Measurements from ENCODE around the gene CDC14A.
"Not testable (repeated sequence)": the region's sequence is repeated elsewhere in the genome, so short reads cannot be mapped to it uniquely, and the experiment has no call there.

The CDC14A gene

DNA sequence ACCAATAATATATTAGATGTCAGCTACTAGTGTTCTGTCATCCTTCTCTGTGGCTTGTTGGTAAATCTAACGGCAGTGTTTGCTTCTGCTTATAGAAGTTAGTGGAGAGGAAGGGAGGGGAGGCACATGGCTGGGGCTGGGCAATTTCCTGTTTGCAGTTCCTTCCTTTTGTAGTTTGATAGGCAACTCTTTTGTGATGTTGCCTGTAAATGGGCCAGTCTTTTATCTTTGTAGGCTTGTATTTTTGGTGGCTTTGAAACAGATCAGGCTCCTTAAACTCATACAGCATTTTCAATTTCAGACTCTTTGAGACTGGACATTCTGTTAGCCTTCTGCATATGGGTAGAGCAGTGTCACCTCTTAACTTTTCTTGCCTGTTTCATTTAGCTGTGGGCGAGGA lies 48.1 kb downstream of the CDC14A start:
- no peaks in the 10 kb centered on the region for H3K9me3 ChIP-seq
- TF ChIP-seq, protein P1, sequence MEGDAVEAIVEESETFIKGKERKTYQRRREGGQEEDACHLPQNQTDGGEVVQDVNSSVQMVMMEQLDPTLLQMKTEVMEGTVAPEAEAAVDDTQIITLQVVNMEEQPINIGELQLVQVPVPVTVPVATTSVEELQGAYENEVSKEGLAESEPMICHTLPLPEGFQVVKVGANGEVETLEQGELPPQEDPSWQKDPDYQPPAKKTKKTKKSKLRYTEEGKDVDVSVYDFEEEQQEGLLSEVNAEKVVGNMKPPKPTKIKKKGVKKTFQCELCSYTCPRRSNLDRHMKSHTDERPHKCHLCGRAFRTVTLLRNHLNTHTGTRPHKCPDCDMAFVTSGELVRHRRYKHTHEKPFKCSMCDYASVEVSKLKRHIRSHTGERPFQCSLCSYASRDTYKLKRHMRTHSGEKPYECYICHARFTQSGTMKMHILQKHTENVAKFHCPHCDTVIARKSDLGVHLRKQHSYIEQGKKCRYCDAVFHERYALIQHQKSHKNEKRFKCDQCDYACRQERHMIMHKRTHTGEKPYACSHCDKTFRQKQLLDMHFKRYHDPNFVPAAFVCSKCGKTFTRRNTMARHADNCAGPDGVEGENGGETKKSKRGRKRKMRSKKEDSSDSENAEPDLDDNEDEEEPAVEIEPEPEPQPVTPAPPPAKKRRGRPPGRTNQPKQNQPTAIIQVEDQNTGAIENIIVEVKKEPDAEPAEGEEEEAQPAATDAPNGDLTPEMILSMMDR (IDR thresholded peaks at IDR 0.05; ENCODE audit: low read depth, low read length), result no peak
- H3K4me1 ChIP-seq, result no peaks in the 10 kb centered on the region
- H3K36me3 ChIP-seq, result no peaks in the 10 kb centered on the region; the same call in 1 of the 2 replicates
- H3K27me3 ChIP-seq, result no peaks in the 10 kb centered on the region
- H3K4me3 ChIP-seq (ENCODE audit: low read depth, low read length), result no peak overlapping the region
- DNase-seq, result no peak

DNA sequence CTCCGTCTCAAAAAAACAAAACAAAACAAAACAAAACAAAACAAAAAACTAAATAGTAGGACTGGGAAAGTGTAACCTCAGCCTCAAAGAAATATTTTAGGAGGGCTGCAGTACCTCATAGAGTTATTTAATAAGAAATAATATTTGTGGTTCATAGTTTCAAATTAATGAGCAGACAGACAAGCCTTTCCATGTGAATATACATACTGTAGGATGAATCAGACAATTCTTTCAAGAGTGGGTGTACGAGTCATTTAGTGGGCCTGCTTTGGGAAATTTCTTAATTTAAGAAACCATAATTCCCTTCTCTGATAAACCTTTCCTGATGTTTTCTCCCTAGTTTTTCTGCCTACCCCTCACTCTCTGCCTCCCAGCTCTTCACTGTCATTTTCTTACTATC lies 52.5 kb downstream of the CDC14A start:
- TF ChIP-seq, protein P1 (IDR thresholded peaks at IDR 0.05; ENCODE audit: low read depth, low read length), result no peak
- no peaks in the 10 kb centered on the region for H3K36me3 ChIP-seq
- H3K27me3 ChIP-seq, result no peaks in the 10 kb centered on the region
- no peak overlapping the region for H3K4me3 ChIP-seq (ENCODE audit: low read depth, low read length)
- H3K9me3 ChIP-seq, result no peaks in the 10 kb centered on the region
- DNase-seq, result no peak
- no peaks in the 10 kb centered on the region for H3K4me1 ChIP-seq

DNA sequence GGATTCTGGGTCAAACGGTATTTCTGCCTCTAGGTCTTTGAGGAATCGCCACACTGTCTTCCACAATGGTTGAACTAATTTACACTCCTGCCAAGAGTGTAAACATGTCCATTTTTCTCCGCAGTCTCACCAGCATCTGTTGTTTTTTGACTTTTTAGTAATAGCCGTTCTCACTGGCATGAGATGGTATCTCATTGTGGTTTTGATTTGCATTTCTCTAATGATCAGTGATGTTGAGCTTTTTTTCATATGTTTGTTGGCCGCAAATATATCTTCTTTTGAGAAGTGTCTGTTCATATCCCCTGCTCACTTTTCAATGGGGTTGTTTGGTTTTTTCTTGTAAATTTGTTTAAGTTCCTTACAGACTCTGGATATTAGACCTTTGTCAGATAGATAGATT lies 53.6 kb downstream of the CDC14A start:
- not testable (repeated sequence) for H3K27me3 ChIP-seq; H3K4me3 ChIP-seq (ENCODE audit: low read depth, low read length); H3K4me1 ChIP-seq; DNase-seq; H3K36me3 ChIP-seq; H3K9me3 ChIP-seq

DNA sequence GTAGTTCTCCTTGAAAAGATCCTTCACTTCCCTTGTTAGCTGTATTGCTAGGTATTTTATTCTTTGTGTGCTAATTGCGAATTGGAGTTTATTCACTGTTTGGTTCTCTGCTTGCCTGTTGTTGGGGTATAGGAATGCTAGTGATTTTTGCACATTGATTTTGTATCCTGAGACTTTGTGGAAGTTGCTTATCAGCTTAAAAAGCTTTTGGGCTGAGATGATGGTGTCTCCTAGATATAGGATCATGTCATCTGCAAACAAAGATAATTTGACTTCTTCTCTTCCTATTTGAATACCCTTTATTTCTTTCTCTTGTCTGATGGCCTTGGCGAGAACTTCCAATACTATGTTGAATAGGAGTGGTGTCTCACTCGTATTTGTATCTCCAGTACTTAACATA lies 55.1 kb downstream of the CDC14A start:
- not testable (repeated sequence) for H3K27me3 ChIP-seq; H3K36me3 ChIP-seq; H3K4me3 ChIP-seq (ENCODE audit: low read depth, low read length); H3K9me3 ChIP-seq; DNase-seq; H3K4me1 ChIP-seq

DNA sequence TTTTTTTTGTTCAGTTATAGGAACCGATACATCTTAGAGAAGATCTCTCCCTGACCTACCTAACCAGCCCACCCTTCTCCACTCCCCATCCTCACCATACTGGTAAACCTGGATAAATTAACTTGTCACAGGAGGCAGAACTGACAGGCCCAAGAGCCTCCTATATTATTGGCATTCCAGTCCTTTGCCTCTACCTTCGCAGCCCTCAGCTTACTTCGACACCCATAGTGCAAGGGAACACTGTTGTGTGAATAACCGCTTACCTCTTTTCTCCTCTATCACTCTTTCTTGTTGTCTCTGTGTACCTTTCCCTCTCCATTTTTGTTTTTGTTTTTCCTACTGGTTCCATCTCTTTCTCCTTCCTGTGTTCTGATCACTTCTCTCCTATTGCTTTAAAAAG lies 58.7 kb downstream of the CDC14A start:
- Histone ChIP-seq H3K4me1 (peaks cover 6% of the 10 kb centered on the region), H3K4me3 (ENCODE audit: low read depth, low read length) (no peak overlapping the region), H3K27me3 (no peaks in the 10 kb centered on the region), H3K9me3 (no peaks in the 10 kb centered on the region), H3K36me3 (no peaks in the 10 kb centered on the region)
- TF ChIP-seq, protein P1 (IDR thresholded peaks at IDR 0.05; ENCODE audit: low read depth, low read length), result no peak
- no peak for DNase-seq

DNA sequence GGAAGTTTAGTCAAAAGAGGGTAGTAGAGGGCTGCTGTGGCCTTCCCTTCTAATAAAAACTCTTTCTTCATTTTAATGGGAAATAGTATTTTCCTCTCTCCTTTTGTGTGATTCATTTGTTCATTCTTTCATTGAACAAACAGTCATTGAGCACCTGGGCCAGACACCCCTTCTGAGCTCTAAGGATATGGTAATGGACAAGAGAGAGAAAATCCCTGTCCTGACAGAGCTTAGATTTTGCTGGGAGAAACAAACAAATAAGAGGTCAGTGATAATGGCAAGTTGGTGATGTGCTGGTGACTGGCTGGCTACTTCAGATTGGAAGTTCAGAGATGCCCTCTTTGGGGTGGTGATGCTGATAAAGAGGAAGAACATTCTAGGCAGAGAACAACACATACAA lies 59.3 kb downstream of the CDC14A start:
- no peaks in the 10 kb centered on the region for H3K9me3 ChIP-seq
- peaks cover 6% of the 10 kb centered on the region for H3K4me1 ChIP-seq
- H3K36me3 ChIP-seq, result no peaks in the 10 kb centered on the region
- TF ChIP-seq, protein P1 (IDR thresholded peaks at IDR 0.05; ENCODE audit: low read depth, low read length), result no peak
- DNase-seq, result no peak
- H3K27me3 ChIP-seq, result no peaks in the 10 kb centered on the region
- no peak overlapping the region for H3K4me3 ChIP-seq (ENCODE audit: low read depth, low read length)

DNA sequence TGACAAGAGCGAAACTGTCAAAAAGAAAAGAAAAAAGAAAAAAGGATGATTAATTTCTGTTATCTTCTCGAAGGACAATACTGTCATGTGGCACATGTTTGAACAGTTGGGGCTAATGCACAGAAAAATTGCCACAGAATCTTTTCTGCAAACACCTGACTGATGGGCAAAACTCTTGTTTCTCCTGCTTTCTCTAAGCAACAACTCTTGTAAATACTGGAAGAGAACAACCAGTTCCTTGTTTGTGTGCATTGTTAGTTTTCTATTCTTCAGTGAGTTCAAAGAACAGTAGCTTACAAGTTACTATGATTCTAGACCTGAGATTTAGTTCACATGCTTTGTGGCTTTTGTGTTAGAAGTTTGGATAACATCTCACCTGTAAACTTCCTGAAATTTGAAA lies 60.7 kb downstream of the CDC14A start:
- no peak overlapping the region for H3K4me3 ChIP-seq (ENCODE audit: low read depth, low read length)
- H3K9me3 ChIP-seq, result no peaks in the 10 kb centered on the region
- no peaks in the 10 kb centered on the region for H3K36me3 ChIP-seq
- no peaks in the 10 kb centered on the region for H3K27me3 ChIP-seq
- DNase-seq, result no peak
- peaks cover 6% of the 10 kb centered on the region for H3K4me1 ChIP-seq
- TF ChIP-seq, protein P1 (IDR thresholded peaks at IDR 0.05; ENCODE audit: low read depth, low read length), result no peak

Measured in BE2C (cell line).